Endothelial cell of hepatic sinusoid (primary cell): Measurements from ENCODE around the gene ADIPOR2.

Experiments used
- in situ Hi-C: cut with HindIII; loops from 2 replicates; pipeline ENCODE4 v1.10.0; 2017; ENCODE audit warnings: low sequenced_read_pairs

The ADIPOR2 gene, protein sequence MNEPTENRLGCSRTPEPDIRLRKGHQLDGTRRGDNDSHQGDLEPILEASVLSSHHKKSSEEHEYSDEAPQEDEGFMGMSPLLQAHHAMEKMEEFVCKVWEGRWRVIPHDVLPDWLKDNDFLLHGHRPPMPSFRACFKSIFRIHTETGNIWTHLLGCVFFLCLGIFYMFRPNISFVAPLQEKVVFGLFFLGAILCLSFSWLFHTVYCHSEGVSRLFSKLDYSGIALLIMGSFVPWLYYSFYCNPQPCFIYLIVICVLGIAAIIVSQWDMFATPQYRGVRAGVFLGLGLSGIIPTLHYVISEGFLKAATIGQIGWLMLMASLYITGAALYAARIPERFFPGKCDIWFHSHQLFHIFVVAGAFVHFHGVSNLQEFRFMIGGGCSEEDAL

DNA sequence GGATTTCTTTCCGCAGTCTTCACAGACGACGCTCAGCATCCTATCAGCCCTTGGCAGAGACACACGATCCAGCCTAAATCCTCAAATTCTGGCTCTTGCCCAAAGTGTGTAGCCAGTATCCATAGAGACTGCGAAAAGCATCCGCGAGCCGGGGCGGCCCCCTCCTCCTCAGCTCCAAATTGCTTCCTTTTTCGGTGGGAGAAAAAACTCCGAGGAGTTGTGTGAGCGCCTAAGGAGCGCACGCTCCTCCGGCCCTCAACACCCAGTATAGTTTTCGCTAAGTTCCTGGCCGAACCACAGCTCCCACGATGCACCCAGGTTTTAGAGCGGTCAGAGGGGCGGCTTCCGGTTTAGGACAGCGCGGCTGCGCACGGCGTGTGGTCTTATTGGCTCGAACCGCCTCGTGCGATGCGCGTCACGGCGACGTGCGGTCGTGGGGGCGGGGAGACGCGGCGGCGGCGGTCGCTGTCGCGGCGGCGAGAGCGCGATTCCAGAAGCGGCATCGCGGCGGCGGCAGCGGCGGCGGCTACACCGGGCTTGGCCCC is at the start of gene ADIPOR2:
TSS of gene ADIPOR2 (plus strand) at position 493 of the 545 bp plus-strand sequence. CDS start 63,274 bp downstream, outside the sequence.
- in situ Hi-C loops, result no loop called here

DNA sequence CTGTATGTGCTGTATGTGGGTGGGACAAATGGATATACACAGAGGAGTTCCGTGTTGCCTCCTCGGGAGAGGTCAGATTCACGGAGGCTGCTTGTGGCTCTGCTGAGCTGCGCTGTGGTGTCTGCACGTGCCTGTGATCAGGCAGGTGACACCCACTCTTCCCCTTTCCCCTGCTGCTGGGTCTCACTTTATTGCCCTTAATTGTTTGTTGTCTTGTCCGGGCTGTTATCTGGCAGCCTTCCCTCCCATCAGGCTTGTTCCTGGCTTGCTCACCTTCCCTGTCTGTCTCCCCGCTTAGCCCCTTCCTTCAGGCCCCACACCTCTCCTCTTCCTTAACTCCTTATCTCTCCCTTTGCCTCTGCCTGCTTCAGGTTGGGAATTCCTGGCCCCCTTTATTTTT is 48.4 kb upstream of the ADIPOR2 start:
- in situ Hi-C loops, result no loop called here

DNA sequence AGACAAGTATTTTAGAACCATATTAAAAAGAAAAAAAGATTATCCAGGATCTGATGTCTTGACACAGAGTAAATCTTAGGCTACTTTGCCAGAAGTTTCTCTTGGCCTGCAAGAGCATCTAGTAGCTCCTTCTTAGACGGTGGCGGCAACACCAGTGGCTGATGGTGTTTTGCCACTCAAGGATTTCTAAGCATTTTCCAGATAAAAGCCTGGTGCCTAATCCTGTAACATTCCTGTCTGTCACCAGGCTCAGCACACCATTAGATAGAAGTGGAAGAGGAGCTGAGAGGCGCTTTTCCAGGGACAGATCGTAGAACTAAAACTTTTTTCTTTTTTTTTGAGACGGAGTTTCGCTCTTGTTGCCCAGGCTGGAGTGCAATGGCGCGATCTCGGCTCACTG is 47.8 kb upstream of the ADIPOR2 start:
- in situ Hi-C loops, result no loop called here

DNA sequence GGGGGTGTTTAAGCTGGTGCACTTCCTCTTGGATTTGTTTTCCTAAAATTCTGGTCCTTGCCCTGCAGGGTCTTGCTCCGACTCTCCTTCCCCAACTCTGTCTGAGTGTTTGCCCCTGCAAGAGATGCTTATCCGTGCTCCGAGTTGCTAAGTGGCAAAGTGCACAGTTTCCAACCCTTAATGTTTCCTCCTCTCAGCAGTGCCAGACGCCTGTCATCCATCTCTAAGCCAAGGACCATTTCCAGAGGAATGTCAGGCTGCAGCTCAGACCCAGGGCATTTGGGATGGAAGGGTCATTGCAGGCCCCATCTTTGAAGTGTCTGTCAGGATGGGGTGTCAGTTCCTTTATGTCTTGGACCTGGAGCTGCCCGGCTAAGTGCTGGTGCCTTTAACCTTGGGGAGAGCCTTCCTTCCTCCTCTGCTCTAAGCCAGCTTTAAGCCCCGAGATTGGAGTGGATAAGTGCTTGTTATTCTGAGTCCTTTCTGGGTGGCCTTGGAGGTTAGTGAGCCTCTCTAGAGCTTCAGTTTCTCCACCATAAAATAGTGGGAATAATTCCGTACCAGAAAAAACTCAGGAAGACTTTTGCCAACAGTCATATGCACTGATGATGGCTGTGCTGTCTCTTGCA is 46.9 kb upstream of the ADIPOR2 start:
- in situ Hi-C loops, result no loop called here

DNA sequence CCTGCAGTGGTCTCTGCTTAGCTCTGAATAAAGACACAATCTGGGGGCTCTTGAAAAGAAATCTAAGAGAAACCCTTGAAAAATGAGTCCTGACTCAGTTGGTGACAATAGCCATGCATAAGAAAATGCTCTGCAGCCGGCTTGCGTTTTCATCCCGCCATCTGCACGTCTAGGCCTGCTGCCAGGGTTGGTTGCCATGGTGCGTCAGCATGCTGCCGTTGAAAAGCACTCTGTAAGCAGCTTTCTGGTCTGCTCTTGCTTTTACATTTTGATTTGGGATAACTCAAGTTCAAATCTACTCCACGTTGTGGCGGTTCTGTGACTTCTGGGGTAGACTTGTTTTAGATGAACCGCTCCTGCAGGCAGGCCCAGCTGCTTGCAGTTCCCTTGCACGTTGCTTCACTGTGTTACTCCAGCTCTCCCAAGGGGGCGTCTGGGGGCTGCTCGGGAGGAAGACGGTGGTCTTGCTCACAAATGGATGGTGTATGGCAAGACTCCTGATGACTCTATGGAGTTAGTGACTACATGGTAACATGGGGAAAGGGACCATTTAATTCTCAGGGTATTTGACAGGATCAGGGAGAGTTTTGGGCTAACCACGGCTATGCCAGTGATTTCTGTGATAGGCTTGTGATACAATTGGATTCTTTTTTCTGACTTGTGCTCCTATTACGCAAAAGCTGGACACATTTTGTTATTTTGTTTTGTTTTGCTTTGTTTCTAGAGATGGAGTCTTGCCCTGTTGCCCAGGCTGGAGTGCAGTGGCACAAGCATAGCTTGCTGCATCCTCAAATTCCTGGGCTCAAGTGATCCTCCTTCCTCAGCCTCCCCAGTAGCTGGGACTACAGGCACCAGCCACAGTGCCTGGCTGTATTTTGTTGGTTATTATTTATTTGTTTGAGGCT is 46.1 kb upstream of the ADIPOR2 start:
- in situ Hi-C loops, result loop anchor here (5.0 kb wide), 1 partner anchor 148 kb away; no protein-coding TSS in a partner anchor

DNA sequence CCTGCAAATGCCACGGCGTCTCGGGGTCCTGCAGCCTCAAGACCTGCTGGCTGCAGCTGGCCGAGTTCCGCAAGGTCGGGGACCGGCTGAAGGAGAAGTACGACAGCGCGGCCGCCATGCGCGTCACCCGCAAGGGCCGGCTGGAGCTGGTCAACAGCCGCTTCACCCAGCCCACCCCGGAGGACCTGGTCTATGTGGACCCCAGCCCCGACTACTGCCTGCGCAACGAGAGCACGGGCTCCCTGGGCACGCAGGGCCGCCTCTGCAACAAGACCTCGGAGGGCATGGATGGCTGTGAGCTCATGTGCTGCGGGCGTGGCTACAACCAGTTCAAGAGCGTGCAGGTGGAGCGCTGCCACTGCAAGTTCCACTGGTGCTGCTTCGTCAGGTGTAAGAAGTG is 45.1 kb upstream of the ADIPOR2 start:
- in situ Hi-C loops, result loop anchor here (5.0 kb wide), 1 partner anchor 146 kb away; no protein-coding TSS in a partner anchor

DNA sequence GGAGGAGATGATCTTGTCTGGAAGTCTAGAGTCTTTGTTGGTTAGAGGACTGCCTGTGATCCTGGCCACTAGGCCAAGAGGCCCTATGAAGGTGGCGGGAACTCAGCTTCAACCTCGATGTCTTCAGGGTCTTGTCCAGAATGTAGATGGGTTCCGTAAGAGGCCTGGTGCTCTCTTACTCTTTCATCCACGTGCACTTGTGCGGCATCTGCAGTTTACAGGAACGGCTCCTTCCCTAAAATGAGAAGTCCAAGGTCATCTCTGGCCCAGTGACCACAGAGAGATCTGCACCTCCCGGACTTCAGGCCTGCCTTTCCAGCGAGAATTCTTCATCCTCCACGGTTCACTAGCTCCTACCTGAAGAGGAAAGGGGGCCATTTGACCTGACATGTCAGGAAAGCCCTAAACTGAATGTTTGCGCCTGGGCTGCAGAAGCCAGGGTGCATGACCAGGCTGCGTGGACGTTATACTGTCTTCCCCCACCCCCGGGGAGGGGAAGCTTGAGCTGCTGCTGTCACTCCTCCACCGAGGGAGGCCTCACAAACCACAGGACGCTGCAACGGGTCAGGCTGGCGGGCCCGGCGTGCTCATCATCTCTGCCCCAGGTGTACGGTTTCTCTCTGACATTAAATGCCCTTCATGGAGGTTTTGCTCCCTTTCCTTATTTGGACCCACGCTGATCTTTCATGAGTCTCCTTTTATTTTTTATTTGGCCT is 44.1 kb upstream of the ADIPOR2 start:
- in situ Hi-C loops, result loop anchor here (5.0 kb wide), 1 partner anchor 146 kb away; no protein-coding TSS in a partner anchor

DNA sequence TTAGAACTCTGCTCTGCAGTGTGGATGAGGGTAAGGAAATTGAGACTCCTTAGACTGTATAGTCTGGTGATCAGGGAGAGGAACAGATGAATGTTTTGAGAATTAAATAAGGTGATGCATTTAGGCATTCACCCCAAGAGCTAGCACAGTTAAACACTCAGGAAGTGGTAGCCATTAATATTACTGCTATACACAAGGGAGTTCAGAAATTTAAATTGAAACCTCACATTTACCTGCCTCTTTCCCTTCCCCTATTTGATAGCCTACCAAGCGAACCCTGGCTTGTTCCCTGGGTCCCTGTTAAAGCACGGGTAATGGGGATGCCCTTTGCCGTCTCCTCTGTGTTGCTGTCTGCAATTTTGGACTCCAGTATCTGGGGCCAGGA is 43.6 kb upstream of the ADIPOR2 start:
- in situ Hi-C loops, result loop anchor here (5.0 kb wide), 1 partner anchor 145 kb away; no protein-coding TSS in a partner anchor

DNA sequence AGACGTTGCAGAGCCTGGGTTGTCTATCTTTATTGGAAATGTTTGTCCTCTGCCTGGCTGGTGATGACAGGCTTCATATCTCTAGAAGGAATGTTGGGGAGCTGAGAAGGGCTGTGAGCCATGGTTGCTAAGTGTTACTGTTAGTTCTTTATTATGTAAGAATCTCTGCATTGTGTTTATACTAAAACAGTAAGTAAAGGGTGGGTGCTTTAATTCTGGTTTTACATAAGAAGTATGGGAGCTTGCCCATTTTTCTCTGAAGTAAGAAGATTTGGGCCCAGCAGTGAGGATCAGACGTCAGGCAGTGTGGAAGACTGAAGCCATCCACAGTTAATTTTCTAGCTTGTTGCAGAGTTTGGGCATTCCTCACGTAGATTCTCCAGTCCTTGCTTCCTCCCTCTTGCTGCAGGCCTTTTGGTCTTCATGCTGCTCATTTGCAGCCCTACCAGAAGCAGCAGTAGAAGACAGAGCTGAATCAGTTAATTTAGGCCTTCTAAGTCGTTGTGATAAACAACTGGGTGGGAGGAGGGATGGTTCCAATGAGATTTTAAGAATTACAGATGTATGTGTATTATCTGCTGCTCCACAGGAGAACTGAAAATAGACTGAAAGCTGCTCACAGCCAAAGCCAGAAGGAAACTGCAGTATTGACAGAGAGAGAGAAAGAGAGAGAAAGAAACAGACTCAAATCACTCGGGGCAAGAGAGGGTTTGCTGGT is 40.5 kb upstream of the ADIPOR2 start:
- in situ Hi-C loops, result loop anchor here (25.0 kb wide), 1 partner anchor 312 kb away; no protein-coding TSS in a partner anchor

DNA sequence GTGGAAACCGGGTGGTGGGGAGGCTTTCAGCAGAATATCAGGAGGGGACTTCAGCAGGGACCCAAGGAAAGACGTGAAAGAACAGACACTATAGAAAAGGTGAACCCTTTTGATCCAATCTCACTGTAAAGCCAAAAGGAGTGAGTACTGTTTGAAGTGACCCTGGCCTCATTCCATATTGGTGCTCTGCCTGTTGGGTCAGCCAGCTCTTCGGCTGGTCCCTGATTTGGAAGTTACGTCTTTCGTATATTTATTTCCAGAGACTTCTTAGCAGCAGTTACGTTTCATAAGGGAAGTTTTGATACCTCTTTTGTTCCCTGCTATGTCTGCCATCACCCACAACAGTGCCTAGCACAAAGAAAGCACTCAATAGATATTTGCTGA is 39.9 kb upstream of the ADIPOR2 start:
- in situ Hi-C loops, result loop anchor here (25.0 kb wide), 1 partner anchor 311 kb away; no protein-coding TSS in a partner anchor

DNA sequence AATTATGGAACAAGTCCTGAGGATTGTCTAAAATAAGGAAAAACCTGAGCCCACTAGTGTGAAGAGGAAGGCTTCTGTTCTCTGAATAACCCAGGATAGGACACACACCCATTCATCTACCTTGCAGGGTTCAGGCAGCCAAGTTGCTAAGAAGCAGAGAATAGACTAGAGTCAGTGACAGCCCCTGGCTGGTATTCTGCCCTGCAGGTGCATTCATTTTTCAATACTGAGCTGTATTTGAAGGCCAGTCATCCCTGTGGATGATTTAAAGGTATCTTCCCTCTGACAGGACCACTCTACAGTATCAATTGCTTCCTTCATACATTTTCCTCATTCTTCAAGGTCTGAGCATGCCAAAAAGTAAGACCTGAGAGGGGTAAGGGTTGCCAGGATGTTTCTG is 38.9 kb upstream of the ADIPOR2 start:
- in situ Hi-C loops, result loop anchor here (25.0 kb wide), 1 partner anchor 310 kb away; no protein-coding TSS in a partner anchor

DNA sequence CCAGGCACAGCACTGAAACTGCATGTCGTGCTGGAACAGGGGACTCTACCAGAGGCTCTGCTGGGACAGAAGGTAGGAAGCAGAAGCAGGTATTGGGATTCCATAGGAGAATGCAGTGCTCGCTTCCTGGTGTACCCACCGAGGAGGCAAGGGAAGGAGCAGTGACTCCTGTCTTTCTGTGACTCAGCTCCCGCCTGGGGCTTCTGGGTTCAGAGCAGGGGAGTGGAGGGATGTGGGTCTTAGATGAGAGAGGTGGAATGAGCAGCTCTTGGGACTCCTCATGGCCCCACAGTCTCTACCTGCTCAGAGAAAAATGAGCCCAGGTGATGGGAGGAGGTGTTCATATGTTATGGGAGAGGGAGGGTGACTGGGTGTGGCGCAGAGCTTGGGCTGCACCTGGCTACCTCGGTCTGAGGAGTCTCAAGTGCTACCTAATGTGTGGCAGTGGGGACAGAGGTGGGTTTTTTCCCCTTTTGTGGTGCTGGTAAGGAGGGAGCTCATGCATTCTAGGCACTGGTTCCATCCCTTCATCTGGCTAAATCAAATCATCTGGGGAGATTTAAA is 35.6 kb upstream of the ADIPOR2 start:
- in situ Hi-C loops, result loop anchor here (25.0 kb wide), 1 partner anchor 307 kb away; no protein-coding TSS in a partner anchor

DNA sequence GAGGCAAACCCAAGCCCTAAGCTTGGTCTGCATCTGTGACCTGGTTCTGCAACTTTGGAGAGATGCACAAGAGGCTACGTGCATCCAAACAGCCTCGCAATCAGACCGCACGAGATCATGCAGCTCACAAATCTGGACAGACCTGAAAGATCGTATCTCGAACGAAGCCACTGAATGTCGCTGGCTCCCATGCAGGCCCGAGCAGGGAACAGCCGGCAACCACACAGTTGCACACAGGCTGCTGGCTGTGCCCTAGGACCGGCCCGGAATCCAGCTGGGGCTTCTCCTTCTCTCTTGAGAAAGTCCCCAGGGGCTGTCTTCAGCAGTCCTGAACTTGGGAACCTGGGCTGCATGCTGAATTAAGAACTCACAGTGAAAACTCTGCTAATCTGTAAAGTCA is 34.0 kb upstream of the ADIPOR2 start:
- in situ Hi-C loops, result loop anchor here (25.0 kb wide), 1 partner anchor 305 kb away; no protein-coding TSS in a partner anchor

DNA sequence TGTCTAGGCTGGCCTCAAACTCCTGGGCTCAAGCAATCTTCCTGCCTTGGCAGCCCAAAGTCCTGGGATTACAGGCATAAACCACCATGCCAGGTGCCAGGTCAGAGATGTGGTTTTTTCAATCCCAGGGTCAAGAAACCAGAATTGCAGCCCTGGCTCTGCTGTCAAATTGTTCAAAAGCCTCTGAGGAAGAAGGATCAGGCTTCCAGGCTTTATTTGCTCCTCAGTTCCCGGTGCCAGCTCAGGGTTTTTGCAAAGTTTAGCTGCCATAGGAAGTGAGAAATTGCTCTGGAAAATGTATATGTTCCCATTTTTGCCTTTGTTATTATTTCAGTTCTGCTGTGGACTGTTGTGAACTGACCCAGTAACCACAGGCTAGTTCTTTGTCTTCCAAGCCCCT is 33.2 kb upstream of the ADIPOR2 start:
- in situ Hi-C loops, result loop anchor here (25.0 kb wide), 1 partner anchor 305 kb away; no protein-coding TSS in a partner anchor

DNA sequence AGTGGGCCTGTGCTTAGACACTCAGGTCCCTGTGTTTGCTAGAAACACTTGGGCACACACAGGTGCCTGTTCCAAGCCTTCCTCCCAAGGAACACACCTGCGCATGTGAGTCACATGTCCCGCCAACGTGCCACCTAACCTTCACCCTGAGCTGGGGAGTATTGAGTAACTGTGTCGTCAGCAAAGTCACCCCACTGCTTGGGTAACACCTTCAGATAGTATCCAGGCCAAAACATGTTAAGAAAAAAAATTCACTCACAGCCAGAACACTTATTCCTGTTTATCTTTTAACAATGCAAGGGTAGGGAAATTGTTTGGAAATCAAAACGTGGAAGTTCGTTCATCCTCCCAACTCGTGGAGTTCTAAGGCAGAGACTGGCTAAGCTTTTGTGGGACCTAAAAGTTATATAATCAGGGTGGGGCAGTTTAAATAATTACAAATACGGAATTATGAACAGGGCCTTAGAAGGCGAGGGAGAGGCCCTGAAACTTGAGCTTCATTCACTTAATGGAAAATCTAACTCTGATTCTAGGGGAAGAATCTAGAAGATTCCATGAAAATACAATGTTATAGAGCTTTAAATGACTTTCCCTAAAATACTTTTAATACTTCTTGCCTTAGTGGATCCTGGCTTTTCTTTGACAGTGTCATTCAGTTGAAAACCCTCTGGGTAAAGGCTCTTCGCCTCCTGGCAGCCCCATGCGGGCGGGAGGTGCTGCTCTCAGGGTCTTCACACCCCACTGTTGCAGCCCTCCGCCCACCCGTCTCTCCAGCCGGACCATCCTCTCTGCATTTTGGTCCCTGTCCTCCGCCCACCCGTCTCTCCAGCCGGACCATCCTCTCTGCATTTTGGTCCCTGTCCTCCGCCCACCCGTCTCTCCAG is 30.3 kb upstream of the ADIPOR2 start:
- in situ Hi-C loops, result loop anchor here (25.0 kb wide), 1 partner anchor 302 kb away; no protein-coding TSS in a partner anchor

DNA sequence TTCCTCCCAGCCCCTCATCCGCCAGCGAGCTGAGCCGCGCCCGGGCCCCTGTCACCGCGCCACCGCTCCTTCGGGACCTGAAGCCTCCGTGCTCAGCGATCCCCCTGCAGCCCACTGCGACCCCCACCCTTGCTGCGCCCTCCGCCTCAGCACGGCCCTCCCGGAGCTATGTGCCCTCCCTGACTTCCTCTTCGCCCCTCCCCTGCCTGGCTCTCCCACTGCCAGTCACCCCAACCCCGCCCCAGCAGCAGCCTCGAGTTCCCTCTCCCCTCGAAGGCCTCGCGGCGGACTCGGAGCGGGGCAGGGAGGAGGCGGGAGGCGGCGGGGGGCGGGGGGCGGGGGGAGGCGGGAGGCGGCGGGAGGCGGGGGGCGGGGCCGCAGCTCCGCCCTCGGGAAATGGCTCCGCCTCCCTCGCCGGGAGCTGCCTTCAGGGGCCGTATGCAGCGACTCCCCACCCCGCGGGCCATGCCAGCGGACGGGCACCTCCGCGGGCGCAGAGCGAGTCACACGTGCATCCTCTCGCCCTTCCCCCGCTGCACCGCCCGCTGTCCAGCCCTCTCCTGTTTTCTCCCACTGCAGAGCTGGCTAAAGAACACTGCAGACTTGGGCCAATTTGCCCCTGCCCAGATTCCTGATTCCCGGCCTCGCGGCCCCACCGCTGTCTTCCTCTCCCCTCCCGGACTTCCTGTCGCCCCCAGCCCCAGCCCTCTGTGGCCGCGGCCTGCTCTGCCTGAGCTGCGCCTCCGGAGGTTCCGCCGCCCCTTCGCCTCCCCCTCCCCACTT is 29.1 kb upstream of the ADIPOR2 start:
- in situ Hi-C loops, result loop anchor here (25.0 kb wide), 1 partner anchor 301 kb away; no protein-coding TSS in a partner anchor
